CD1c-positive myeloid dendritic cell (primary cell): ENCODE measurements around the gene TNFRSF4.
A peak's percentile ranks its signal among the peaks of the same experiment; 100 is the strongest.
"Not testable (repeated sequence)": the region's sequence is repeated elsewhere in the genome, so short reads cannot be mapped to it uniquely, and the experiment has no call there.

Source experiments
- DNase-seq: peaks from one replicate; pipeline ENCODE4 v3.0.0-alpha.2; 2016; ENCODE audit errors: extremely low spot score

The TNFRSF4 gene

DNA sequence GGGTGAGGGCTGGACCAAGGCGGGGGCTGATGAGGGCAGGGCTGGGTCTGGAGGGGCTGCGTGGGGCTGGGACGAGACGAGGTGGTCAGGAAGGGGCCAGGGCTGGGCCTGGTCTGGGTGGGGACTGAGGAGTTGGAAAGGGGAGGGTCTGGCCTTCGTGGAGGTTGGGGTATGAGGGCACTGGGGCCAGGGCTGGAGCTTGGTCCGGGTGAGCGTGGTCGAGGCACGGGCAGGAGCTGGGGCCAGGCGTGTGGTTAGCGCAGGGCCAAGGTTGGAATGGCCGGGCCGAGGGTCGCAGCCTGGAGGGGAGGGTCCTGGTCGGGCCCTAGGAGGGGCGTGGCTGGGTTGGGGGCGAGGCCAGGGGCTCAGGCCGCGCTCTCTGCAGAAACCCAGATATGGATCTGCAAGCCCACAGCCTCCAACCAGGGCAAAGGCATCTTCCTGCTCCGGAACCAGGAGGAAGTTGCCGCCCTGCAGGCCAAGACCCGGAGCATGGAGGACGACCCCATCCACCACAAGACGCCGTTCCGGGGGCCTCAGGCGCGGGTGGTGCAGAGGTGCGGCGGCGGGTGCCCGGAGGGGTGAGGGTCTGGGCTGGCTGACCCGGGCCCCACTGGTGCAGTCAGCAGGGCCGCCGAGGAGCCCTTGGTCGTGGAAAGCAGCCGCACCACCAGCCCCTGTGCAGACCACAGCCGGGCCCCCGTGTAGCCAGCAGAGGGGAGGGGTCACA lies 31.3 kb downstream of the TNFRSF4 start:
- DNase-seq = peak; percentile 9

DNA sequence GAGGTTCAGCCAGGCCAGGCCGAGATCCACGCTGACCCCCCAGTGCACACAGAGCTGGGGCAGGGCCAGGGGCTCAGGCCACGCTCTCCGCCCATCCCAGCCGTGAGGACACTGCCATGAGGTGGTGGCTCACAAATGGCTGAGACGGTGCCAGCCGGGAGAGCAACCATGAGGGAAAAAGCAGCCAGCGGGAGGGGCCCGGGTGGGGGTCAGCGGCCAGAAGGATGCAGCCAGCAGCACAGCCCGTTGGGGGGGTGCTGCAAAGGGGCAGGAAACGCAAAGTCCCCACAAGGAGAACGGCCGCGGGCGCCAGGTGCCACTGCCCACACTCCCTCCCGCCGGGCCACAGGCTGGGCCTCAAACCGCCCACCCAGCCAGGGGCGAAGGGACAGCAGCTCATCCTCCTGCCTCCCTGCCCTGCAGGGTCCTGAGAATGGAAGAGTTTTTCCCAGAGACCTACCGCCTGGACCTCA lies 32.0 kb downstream of the TNFRSF4 start:
- no peak for DNase-seq

DNA sequence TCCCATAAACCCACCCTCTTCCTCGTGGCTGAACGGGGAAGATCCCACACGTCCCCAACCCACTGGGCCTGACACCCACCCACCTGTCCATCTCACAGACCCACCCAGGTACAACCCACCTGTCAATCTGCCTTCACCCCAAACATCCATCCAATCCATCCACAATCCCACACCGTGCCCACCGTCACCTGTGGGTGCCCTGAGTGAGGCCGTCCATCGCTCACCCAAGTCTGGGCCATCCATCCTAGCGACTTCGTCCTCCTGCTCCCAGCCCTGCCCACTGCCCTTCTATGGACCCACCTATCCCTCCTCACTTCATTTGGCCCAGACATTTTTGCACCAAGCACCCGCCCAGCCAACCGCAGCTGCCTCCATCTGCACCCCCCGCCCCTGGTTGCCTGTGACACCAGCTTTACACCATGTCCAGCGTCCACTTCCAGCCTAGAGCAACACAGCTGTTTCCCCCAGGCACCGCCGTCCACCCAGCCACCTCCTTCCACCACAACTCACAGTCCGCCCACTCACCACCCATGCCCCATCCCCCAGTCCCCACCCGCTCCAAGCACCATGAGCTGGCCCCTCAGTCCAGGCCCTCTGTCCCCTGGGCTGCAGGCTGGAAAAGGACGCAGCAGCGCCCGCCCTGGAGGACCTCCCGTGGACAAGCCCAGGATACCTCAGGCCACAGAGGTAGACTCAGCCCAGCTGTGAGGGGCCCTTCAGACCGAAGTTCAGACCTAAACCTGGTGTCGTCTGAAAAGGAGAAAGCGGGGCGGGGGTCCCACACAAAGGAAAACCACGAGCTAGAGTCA lies 32.6 kb downstream of the TNFRSF4 start:
- no peak for DNase-seq

DNA sequence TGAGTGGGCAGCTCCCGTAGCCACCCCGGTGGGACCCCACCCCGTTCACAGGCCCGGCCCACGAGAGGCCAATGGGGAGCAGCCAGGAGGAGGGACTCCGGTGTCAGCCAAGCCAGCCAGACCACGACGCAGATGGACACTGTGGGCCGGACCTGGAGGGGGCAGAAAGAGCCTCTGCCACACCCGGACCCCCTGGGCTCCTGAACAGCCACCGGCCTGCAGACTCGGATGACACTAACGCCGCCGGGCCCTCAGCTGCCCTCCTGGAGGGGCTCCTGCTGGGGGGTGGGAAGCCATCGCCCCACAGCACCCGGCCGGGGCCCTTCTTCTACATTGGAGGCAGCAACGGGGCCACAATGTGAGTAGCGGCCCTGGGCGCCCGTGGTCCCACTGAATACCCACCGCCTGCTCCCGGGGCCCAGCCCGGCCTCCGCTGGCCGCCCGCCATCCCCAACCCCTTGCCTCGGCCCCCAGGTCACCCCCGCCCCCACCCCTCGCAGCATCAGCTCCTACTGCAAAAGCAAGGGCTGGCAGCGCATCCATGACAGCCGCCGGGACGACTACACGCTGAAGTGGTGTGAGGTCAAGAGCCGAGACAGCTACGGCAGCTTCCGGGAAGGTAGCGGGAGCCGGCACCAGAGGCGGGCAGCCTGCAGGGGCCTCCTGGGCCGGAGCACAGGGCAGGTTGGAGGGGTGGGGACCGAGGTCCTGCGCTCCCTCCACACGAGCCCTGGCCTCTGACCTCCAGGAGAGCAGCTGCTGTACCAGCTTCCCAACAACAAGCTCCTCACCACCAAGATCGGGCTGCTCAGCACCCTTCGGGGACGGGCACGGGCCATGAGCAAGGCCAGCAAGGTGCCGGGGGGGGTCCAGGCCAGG lies 33.7 kb downstream of the TNFRSF4 start:
- DNase-seq = no peak

DNA sequence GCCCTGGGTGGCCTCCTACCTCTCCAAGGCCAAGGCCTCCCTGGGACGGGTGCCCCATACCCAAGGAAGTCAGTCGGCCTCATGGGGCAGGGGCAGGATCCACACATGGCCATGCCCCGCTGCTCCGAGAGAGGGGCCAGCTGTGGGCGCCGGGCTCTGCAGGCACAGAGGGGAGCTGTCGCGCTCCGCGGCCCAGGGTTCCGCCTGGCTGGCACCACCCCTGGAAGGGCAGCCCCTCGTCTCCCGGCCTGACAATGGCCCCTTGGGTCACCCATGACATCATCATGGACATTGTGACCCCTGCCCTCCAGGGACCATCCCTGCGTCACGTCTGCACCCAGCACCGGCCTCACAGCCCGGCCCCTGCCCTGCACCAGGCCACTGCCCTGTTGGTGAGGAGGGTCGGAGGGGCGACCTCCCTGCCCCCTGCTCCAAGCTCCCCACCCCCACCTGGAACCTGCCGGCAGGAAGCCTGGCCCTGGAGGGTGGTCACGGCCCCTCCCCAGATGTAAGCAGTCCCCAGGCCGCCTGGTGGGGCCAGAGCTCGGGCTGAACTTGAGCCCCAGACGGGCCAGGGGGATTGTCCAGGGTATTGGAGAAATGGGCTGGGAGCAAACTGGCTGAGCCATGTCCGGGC lies 34.5 kb downstream of the TNFRSF4 start:
- DNase-seq = no peak

DNA sequence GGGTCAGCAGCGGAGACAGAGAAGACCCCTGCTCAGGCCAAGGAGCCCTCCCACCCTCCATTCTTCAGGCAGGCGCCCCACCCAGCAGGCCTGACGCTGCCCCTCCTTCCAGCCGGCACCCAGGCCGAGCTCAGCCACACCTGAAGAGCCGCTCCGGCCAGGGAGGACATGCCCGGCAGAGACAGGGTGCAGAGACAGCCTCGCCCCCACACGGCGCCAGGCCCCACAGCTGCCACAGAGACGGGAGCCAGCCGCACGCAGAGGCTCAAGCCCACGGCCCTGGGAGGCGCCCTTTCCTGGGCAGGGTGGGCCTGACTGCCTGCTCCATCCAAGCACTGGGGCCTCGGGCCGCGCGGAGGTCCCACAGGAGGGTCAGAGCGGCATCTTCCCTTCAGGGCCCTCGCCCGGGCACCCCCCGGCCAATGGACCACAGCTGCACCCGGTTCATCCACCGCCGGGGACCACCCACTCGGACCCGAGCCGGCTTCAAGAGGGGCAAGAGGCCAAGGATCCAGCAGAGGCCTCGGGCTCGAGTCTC lies 35.1 kb downstream of the TNFRSF4 start:
- no peak for DNase-seq

DNA sequence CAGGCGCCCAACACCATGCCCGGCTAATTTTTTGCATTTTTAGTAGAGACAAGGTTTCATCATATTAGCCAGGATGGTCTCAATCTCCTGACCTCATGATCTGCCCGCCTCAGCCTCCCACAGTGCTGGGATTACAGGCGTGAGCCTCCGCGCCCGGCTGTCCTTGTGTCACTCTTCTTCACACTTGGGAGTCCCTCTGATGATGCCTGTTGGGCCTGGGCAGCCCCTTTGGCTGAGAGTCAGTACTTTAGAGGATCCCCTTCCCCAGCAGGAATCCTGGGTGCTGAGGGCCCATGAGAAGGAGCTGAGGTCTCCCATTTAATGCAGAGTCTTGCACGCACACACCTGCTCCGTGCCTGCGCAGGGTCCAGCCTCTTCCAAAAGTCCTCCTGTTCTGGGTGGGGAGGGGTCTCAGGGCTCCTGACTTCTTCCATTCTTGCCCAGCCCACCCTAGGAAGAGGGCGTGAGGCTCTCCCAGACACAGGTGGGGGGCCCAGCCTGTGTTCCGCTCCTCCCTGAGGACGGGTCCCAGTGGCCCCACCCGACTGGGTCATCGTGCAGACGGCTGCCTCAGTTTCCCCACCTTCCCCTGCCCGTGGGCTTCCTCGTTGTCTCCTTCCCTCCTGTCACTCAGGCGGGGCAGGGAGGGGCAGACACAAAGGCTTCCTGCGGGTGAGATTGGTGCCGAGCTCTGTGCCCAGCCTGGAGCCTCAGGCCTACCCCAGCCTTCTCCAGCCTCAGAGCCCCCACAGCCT lies 36.3 kb downstream of the TNFRSF4 start:
- DNase-seq = no peak

DNA sequence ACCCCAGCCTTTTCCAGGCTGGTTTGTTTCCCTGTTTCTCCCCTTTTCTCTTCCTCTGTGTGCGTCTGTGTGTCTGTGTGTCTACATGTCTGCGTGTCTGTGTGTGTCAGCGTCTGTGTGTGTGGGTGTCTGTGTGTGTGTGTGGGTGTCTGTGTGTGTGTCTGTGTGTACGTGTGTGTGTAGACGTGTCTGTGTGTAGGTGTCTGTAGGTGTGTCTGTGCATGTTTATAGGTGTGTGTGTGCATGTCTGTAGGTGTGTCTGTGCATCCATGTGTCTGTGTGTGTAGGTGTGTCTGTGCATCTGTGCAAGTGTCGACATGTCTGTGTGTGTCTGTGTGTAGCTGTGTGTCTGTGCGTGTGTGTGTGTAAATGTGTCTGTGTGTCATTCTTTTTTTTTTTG lies 37.0 kb downstream of the TNFRSF4 start:
- no peak for DNase-seq

DNA sequence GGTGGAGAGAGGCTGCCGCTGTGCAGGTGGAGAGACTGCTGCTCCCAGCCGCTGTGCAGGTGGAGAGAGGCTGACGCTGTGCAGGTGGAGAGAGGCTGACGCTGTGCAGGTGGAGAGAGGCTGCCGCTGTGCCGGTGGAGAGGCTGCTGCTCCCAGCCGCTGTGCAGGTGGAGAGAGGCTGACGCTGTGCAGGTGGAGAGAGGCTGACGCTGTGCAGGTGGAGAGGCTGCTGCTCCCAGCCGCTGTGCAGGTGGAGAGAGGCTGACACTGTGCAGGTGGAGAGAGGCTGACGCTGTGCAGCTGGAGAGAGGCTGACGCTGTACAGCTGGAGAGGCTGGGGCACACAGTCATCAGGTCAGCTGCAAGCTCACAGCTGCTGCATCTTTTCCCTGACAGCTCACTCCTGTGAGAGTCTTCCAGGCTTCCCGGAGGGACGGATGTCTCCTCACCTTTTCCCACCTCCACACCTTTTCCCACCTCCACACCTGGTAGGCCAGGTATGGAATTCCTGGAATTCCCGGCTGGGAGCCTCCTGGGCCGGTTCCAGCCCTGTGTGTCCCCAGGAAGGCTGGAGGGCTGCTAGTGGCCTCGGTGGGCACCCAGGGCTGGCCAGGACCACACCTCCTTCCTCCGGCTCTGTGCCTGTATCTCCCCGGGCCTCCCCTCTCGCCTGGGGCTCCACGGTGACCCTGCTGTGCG lies 37.7 kb downstream of the TNFRSF4 start:
- not testable (repeated sequence) for DNase-seq

DNA sequence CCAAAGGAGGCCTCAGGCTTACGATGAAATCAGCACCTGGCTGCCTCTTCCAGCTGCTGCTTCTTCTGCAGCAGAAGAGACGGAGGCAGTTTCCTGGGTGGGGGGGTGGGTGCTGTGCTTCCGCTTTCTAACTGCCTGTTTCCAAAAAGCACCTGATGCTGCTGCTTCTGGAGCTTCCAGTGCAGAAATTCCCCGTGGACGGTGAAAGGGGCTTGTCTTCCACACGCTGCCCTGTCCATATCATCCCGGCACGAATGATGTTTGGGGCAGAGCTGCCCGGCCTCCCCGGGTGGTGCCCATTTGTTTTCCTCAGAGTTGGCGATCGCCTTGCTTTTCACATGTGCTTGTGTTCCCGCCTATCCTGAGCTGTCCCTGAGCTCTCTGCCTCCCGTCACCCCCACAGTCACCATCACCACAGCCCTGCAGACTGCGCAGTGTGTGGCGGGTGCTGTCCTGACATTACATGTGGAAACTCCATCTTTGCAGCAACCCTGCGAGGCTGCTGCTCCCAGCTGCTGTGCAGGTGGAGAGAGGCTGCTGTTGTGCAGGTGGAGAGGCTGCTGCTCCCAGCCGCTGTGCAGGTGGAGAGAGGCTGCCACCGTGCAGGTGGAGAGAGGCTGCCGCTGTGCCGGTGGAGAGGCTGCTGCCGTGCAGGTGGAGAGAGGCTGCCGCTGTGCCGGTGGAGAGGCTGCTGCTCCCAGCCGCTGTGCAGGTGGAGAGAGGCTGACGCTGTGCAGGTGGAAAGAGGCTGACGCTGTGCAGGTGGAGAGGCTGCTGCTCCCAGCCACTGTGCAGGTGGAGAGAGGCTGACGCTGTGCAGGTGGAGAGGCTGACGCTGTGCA lies 38.5 kb downstream of the TNFRSF4 start:
- no peak for DNase-seq

DNA sequence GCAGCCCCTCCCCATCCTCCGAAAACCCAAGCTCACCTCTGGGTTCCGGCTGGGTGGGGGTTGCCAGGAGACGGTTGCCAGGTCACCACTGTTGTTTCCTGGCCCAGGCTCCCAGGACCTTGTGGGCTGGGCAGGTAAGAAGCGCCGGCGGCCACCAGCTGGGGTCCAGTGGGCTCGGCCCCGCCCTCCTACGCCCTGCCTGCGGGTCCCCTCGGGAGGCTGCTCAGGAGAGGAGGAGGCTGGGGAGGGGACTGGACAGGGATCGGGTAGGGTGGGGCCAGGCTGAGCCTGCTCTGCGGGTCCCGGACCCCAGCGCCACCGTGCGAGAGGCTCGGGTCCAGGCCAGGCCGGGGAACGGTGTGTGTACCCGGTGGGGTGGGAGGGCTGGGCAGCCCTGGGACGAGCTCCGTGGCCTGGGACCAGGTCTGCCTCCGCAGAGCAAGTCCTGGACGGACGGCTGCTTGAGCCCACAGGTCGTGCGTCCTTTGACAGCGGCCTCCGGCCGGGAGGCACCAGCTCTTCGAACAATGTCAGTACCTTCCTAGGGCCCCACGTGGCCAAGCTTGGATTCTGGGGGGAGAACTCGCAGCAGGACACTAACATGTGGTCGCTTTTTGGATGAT lies 40.0 kb downstream of the TNFRSF4 start, which contains the start of gene TTLL10:
Gene TTLL10 (plus strand): TSS at position 88 of the 623 bp plus-strand sequence. CDS start 5,336 bp downstream, outside the sequence.
- DNase-seq = no peak

DNA sequence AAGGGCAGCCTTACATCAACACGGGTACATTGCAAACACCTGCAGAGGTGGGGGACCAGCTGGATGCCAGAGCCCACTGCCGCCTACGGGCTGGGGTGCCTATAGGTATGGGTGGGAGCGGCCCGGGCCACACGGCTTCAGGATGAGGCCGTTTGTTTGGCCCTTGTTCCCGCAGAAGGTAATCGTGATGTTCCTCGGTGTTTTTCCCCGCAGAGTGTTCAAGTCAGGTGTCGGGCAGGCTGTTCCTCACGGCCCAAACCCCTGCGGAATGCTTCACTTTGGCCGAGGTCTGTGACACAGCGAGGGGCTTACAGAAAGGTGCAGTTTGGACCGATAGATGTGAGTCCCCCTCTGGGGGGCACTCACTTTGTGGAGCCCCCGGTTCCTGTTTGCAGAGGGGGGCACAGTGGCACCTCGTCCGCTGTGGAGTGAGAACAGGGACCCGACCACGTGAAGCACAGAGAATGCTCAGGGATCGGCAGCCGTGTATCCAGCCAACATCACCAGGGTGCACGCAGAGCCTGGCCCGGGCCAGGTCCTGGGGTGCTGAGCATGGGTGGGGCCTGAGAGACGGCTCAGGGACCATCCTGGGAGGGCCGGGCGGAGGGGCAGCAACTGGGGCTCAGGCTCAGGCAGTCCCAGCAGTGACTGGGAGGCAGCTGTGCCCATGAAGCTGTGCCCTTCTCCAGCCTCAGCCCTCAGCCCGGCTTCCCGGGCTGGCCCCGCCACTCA lies 40.7 kb downstream of the TNFRSF4 start:
- no peak for DNase-seq

DNA sequence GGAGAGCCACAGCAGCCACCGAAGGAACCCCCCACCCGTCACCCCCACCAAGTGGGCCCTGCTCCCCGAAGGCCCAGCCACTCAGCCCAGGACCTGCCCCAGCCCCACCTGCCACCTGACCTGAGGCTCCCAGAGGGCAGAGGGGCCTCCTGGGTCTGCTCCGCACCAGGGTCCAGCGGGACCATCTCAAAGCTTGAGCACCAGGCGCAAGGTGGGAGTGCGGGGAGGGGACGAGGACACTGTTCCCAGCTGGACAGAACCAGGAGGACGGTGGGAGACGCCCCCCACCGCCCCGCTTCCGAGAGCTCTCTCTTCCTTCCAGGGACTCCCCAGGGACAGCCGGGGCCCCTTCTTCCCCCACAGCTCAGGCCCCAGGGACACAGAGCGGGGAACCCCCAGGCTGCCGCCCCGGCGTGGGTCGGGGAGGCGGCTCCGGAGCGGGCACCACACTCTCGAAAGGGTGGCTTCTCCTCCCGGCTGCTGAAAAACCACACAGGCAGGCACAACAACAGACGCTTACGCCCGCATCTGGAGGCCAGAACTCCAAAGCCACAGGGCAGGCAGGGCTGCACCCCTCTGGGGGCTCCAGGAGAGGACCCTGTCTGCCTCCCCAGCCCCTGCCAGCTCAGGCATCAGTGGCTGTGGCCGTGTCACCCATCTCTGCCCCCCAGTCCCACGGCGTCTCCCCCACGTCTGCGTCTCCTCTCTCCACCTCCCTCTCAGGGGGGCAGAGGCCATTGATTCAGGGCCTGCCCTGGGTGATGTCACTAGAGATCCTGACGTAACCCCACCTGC lies 42.2 kb downstream of the TNFRSF4 start:
- no peak for DNase-seq

DNA sequence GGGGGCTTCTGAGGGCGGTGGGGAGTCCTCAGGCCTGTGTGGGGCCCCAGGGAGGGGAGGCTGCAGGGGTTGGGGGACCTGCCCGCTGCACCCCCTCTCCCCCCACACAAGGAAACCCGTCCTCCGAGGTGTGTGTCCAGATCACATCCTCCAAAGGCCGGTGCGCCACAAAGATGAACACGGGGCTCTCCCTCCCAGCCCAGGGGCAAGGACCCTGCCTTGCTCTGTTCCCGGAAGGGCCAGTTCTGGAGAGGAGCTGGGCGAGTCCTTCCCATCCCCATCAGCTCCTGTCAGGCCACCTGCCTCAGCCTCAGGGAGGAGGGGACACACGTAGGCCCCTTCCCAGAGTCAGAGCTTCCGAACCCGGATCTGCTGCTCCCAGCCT lies 42.8 kb downstream of the TNFRSF4 start:
- no peak for DNase-seq

DNA sequence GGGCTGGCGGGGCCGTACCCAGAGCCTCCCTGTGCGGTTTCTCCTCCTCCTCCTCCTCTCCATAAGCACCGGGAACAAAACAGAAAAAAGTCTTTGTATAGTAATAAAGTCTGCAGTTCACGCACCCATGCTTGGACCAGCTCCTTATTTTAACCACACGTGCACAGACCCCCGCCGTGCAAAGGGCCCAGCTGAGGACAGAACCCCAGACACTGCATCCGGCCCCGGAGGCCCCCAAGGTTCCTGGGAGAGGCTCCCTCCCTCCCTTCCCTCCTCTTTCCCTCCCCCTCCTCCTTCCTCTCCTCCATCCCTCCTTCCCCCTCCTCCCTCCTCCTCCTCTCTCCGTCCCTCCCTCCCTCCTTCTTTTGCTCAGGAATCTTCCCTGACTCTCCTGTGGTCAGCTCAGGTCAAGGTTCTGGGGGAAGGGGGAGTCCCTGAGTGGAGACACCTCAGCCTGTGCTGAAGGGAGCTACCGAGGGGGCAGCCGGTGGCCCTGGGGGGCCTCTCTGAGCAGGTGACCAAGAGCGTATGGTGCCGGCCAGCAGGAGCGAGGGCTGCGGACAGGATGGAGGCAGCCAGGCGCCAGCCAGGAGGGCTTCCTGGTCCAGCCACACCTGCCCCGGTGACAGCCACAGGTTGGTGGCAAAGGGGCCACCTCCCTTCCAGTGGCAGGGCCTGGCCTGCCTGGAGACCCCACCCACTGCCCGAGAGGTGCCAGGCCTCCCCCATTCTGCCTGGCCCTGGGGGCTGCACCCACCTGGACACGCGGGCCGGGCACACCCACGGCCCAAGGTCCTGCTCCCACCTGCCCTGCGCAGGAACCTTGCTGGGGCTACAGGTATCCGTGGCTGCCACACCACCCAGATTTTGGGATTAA lies 43.5 kb downstream of the TNFRSF4 start:
- no peak for DNase-seq
